HG02973 (cell line): ENCODE measurements around the gene KANK2.

Experiments used
- ATAC-seq: cut with Tn5 transposase; IDR thresholded peaks from one replicate; pipeline ENCODE4 v1.9.1; 2021; ENCODE audit warnings: moderate library complexity; ENCODE audit not compliant: unreplicated experiment

The KANK2 gene

GRCh38 chr19:11226716-11227166 lies 29.4 kb upstream of the KANK2 start:
- no peak for ATAC-seq

- no peak for ATAC-seq
Measured at GRCh38 chr19:11225815-11226214, 28.5 kb upstream of the KANK2 start.

- no peak for ATAC-seq
Measured at GRCh38 chr19:11225172-11225571, 27.8 kb upstream of the KANK2 start.

GRCh38 chr19:11224429-11224828 lies 27.1 kb upstream of the KANK2 start:
- ATAC-seq, result no peak

GRCh38 chr19:11223200-11223599 lies 25.9 kb upstream of the KANK2 start:
- no peak for ATAC-seq

GRCh38 chr19:11221082-11221598 lies 23.8 kb upstream of the KANK2 start:
- ATAC-seq, result no peak

GRCh38 chr19:11214387-11214786 lies 17.0 kb upstream of the KANK2 start:
- ATAC-seq, result no peak

- no peak for ATAC-seq
Measured at GRCh38 chr19:11210656-11210928, 13.2 kb upstream of the KANK2 start.

- no peak for ATAC-seq
Measured at GRCh38 chr19:11209839-11210655, 12.7 kb upstream of the KANK2 start.

GRCh38 chr19:11208561-11209471 lies 11.5 kb upstream of the KANK2 start:
- ATAC-seq, result no peak

- ATAC-seq, result no peak
Measured at GRCh38 chr19:11205939-11206570, 8.7 kb upstream of the KANK2 start.

GRCh38 chr19:11204943-11205349 lies 7.6 kb upstream of the KANK2 start:
- ATAC-seq, result no peak

- ATAC-seq, result no peak
Measured at GRCh38 chr19:11204076-11204602, 6.8 kb upstream of the KANK2 start.

- no peak for ATAC-seq
Measured at GRCh38 chr19:11203194-11204075, 6.1 kb upstream of the KANK2 start.

- no peak for ATAC-seq
Measured at GRCh38 chr19:11202488-11203193, 5.3 kb upstream of the KANK2 start.

GRCh38 chr19:11201791-11202190 lies 4.4 kb upstream of the KANK2 start:
- no peak for ATAC-seq

GRCh38 chr19:11200931-11201330 lies 3.6 kb upstream of the KANK2 start:
- no peak for ATAC-seq

- no peak for ATAC-seq
Measured at GRCh38 chr19:11200015-11200574, 2.8 kb upstream of the KANK2 start.

GRCh38 chr19:11199517-11199916 lies 2.2 kb upstream of the KANK2 start:
- no peak for ATAC-seq
